HG03025 (cell line): ENCODE results near the gene DACT3.

Experiments
- ATAC-seq: cut with Tn5 transposase; IDR thresholded peaks from one replicate; pipeline ENCODE4 v1.9.1; 2021; ENCODE audit warnings: mild to moderate bottlenecking, moderate library complexity; ENCODE audit not compliant: unreplicated experiment, low FRiP score

DACT3 gene

GRCh38 chr19:46668662-46669061 lies 7.7 kb upstream of the DACT3 start:
- ATAC-seq, result no peak

GRCh38 chr19:46665072-46665471 lies 4.1 kb upstream of the DACT3 start:
- no peak for ATAC-seq

- ATAC-seq, result no peak
Observed at GRCh38 chr19:46661735-46662592, 982 bp upstream of the DACT3 start.

GRCh38 chr19:46660551-46661019 lies 397 bp downstream of the DACT3 start:
- ATAC-seq, result no peak

GRCh38 chr19:46660008-46660517 lies 919 bp downstream of the DACT3 start:
- no peak for ATAC-seq

DNA sequence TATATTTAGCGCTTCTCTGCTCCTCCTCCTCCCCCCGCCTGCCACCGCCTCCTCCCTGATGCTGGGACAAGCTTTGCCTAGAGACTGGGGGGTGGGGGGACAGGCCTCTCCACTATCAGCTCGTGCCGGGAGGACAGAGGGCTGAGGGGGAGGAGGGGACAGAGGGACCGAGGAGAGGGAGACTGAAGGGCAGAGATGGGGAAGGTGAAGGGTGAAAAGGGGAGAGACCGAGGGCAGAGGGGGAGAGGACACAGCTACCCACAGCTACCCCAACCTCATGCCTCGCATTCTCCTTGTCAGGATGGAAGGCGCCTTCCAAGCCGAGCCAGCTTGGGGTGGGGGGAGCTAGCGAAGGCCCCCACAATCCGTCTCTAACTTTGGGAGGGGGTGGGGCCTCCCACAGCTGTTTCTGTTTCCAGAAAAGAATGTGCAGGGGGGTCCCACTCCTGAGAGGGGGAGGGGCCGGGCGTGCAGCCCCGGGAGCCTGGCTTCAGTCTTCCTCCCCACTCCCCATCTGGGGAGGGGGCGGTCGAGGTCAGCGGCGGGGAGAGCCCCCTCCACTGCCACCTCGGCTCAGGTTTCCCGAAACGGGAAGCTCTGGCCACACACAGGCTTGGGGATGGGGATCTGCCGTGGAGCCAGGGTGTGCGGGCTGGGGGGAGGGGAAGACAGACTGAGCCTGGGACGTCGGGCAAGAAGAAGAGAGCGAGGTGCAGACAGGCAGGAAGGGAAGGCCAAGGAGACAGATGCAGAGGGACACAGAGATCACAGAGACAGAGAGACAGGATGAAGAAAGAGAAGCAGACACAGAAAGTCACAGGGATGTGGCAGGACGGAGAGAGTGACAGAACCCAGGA lies 1.6 kb downstream of the DACT3 start:
- no peak for ATAC-seq

DNA sequence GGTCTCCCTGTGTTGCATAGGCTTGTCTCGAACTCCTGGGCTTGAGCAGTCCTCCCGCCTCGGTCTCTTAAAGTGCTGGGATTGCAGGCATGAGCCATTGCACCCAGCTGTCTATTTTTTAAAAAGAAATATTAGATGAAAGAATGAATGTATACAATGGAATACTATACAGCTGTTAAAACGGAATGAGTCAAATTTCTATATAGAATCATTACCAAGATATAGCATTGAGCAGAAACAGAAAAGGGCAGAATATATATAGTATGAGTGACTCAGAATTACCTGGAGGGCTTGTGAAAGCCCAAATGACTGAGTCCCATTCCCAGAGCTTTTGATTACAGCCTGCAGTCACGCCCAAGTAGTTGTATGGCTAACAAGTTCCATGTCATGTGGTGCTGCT lies 4.4 kb downstream of the DACT3 start:
- ATAC-seq, result no peak

DNA sequence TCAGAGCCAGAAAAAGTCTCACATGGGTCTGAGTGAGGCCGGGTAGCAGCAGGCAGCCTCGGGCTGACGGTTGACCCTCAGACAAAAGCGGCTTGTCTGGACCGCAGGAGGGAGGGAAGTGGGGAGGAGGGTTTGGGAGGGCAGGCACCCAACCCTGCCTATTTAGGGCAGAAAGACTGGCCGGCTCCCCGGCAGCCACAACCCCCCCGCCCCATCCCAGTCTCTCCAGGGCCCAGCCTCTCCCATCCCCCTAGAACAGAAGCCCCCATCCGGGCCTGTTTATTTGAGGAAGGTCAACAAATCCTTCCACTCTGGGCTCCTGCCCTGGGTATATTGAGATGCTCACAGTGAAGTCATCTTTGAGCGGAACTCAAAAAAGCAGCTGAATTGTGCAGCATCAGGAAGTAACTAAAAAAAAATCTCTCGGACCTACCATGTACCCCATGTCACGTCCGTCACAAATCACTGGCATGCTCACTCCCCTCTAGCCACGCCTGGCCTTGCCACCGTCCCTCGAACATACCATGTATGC lies 6.3 kb downstream of the DACT3 start:
- ATAC-seq, result no peak

DNA sequence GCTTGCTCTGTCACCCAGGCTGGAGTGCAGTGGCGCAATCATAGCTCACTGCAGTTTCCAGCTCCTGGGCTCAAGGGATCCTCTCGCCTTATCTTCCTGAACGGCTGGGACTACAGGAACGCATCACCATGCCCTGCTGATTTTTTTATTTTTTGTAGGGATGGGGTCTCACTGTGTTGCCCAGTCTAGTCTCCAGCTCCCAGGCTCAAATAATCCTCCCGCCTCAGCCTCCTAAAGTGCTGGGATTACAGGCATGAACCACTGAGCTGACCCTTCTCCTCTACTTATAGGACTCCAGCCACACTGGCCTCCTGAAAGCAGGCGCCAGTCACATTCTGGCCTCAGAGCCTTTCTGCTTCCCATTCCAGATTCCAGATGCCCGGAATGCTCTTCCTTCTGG lies 10.5 kb downstream of the DACT3 start:
- no peak for ATAC-seq

GRCh38 chr19:46648961-46649960 lies 11.7 kb downstream of the DACT3 start:
- ATAC-seq, result no peak

GRCh38 chr19:46648060-46648960 lies 12.7 kb downstream of the DACT3 start:
- no peak for ATAC-seq

GRCh38 chr19:46646402-46646801 lies 14.6 kb downstream of the DACT3 start:
- ATAC-seq, result no peak

DNA sequence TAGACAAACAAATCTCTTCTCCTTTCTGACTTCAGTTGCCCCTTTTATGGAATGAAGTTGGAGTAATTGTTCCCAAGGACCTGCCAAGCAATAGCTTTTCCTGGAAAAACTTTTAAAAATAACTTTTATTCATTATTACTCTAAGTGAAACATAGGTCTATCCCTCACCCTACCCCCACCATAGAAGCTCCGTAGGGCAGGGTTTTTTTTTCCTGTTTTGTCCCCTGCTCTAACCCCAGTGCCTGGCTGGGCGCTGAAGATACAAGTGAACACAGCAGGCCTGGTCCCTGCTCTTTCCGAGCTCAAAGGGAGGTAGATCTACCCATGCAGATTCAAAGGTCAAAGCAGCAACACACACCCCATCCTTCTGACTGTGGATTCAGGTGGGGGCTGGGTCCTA lies 16.3 kb downstream of the DACT3 start:
- no peak for ATAC-seq

- ATAC-seq, result no peak
Observed at GRCh38 chr19:46640656-46641055, 20.3 kb downstream of the DACT3 start.

DNA sequence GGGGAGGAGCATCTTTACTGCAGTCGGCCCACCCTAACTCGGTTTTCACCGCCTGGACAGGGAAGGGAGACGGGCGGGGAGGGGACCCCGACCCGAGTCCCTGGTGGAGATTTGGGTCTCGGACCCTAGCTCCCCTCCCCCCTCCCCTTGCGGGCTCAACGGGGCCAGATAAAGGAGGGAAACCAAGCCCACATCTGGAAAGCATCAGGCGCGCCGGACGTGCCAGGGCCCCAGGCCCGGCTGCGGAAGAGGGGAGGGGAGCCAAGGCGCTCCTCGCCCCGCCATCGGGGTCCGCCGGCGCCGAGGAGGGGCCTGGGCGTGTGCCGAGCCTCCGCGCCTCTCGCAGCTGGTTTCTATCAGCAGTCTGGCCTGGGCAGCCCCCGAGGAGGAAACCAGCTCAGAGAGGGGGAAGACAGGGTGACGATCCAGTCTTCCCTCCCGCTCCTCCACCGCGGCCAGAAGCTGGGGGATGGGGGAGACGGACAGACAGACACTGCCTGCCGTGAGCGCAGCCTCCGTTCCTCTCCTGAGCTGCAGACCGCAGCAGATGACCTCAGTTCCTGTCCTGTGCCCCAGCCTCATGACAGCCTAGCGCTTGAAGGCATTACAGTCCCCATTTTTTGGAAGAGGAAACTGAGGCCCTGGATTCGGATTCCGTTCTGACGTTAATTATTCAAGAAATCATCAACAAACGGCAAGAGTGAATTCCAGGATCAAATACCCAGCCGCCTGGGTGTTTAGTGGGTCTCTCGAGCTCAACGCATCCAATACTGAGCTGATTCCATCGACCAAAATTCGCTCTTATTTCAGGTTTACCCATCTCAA lies 21.4 kb downstream of the DACT3 start:
- no peak for ATAC-seq

GRCh38 chr19:46637224-46637623 lies 23.8 kb downstream of the DACT3 start:
- ATAC-seq, result no peak

DNA sequence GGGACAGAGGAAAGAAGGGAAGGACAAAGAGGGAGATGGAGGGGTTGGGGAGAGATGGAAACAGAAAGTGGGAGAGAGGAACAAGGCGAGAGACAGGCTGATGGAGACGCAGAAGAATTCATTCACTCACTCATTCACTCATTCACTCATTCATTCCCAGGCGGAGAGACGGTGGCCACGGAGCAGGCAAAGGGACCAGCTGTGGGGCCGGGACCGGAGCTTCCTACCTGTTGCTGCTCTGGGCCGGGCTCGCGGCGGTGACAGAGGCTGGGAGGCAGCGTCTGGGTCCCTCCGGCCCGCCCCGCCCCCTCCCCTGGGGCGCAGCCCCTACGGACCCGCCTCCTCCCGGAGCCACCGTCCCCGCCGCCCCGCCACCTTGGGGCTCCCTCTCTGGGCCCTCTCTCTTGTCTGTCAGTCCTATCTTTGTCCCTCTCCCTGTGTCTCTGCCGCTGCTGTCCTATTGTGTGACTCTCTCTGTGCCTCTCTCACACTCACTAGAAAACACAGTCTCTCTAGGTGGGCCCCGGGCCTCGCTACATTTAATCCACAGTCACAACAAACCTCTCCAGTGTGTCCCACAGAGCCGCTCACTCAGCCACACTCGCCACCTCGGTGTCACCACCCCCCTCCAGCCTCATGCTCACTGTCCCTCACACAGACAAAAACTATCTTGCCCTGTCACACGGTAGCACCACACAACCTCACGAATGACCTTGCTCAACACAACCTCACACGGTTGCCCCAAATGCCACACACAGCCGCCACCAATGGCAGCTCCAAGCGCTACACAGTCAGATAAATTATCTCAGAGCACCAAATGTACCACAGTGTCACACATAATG lies 24.8 kb downstream of the DACT3 start, which contains the start of gene GNG8:
GNG8 (minus strand) TSS at position 283 of the 842 bp plus-strand sequence. CDS start 1,520 bp downstream, outside the sequence.
- no peak for ATAC-seq
